Endometrium (tissue), 2 donors: ENCODE results near the gene VSTM2L.

ENCODE experiments used
- FAIRE-seq: peaks from 2 replicates; lab custom pipeline; 2012; peaks lifted over from hg19 to GRCh38; lab: Jason Lieb, UNC
- donor health status: control.
- donor health status: control.

VSTM2L gene

GRCh38 chr20:37901240-37901639, 1.7 kb upstream of the VSTM2L start:
- no peak for FAIRE-seq

- no peak for FAIRE-seq
Observed at GRCh38 chr20:37901654-37902503, 1.0 kb upstream of the VSTM2L start.

GRCh38 chr20:37903317-37904007, 535 bp downstream of the VSTM2L start:
- no peak for FAIRE-seq

- no peak for FAIRE-seq
Observed at GRCh38 chr20:37904008-37904642, 1.2 kb downstream of the VSTM2L start.

- FAIRE-seq = no peak
Observed at GRCh38 chr20:37904845-37905373, 2.0 kb downstream of the VSTM2L start.

GRCh38 chr20:37905671-37906613, 3.0 kb downstream of the VSTM2L start:
- FAIRE-seq = no peak

- FAIRE-seq = no peak
Observed at GRCh38 chr20:37907330-37907676, 4.4 kb downstream of the VSTM2L start.

GRCh38 chr20:37907677-37908401, 4.9 kb downstream of the VSTM2L start:
- no peak for FAIRE-seq

GRCh38 chr20:37911261-37911660, 8.3 kb downstream of the VSTM2L start:
- FAIRE-seq = no peak

GRCh38 chr20:37911838-37912281, 8.9 kb downstream of the VSTM2L start:
- FAIRE-seq = no peak

GRCh38 chr20:37912874-37913273, 9.9 kb downstream of the VSTM2L start:
- FAIRE-seq = no peak

GRCh38 chr20:37913567-37914366, 10.8 kb downstream of the VSTM2L start:
- FAIRE-seq = no peak

GRCh38 chr20:37914367-37914671, 11.4 kb downstream of the VSTM2L start:
- no peak for FAIRE-seq

GRCh38 chr20:37914672-37915433, 11.9 kb downstream of the VSTM2L start:
- no peak for FAIRE-seq

- no peak for FAIRE-seq
Observed at GRCh38 chr20:37915434-37915787, 12.5 kb downstream of the VSTM2L start.

GRCh38 chr20:37915800-37916570, 13.1 kb downstream of the VSTM2L start:
- no peak for FAIRE-seq

- no peak for FAIRE-seq
Observed at GRCh38 chr20:37917461-37917860, 14.5 kb downstream of the VSTM2L start.

- no peak for FAIRE-seq
Observed at GRCh38 chr20:37918035-37918434, 15.1 kb downstream of the VSTM2L start.
